GM23338 (cell line): ENCODE data around the gene GTF2F1.

Experiments
- CREB1 ChIP-seq: fragments of 250-450 bp; sonication (Bioruptor Pico); IDR thresholded peaks from 2 replicates; pipeline ENCODE4 v1.5.0; 2020; ENCODE audit warnings: low read depth, mild to moderate bottlenecking, moderate library complexity
- CTCF ChIP-seq, 2 experiments: fragments of 200-600 bp in 1 of 2; sonication (generic) in 1 of 2; conservative IDR thresholded peaks; 2 replicates each; pipeline versions ENCODE4 v1.5.1 to v1.6.1; 2016 to 2017; ENCODE audit warnings: antibody characterized with exemption in 2 of 2, low read depth in 2 of 2, mild to moderate bottlenecking in 2 of 2, moderate library complexity in 1 of 2
- EZH2 ChIP-seq: fragments of 200-600 bp; sonication (generic); IDR thresholded peaks from one replicate; pipeline ENCODE4 v1.8.0; 2017; ENCODE audit warnings: antibody characterized with exemption, mild to moderate bottlenecking, low read depth; ENCODE audit not compliant: unreplicated experiment
- EZH2phosphoT487 ChIP-seq: fragments of 200-600 bp; sonication (generic); IDR thresholded peaks from one replicate; pipeline ENCODE4 v1.8.1; 2018; ENCODE audit warnings: antibody characterized with exemption; ENCODE audit not compliant: unreplicated experiment
- JUNB ChIP-seq: IDR thresholded peaks from one replicate; pipeline ENCODE4 v1.6.1; 2016; ENCODE audit warnings: antibody characterized with exemption; ENCODE audit not compliant: unreplicated experiment
- NANOG ChIP-seq: IDR thresholded peaks from 2 replicates; pipeline ENCODE4 v1.6.1; 2016; ENCODE audit warnings: antibody characterized with exemption, borderline replicate concordance
- POLR2AphosphoS5 ChIP-seq: IDR thresholded peaks from 2 replicates; pipeline ENCODE4 v1.6.1; 2016; ENCODE audit warnings: antibody characterized with exemption, low read depth
- REST ChIP-seq: IDR thresholded peaks from one replicate; pipeline ENCODE4 v1.6.1; 2018; ENCODE audit warnings: antibody characterized with exemption; ENCODE audit not compliant: unreplicated experiment
- STAT1 ChIP-seq: IDR thresholded peaks from one replicate; pipeline ENCODE4 v1.6.1; 2016; ENCODE audit warnings: antibody characterized with exemption; ENCODE audit not compliant: unreplicated experiment
- ZNF462 ChIP-seq: fragments of 250-450 bp; sonication (Bioruptor Pico); IDR thresholded peaks from 2 replicates; pipeline ENCODE4 v1.5.0; 2020; ENCODE audit warnings: mild to moderate bottlenecking, moderate library complexity

GRCh38 chr19:6334490-6335285 lies 58.3 kb downstream of the GTF2F1 start:
- TF ChIP-seq POLR2AphosphoS5 (no peak), EZH2 (no peak), CTCF (conservative IDR thresholded peaks at IDR 0.05; ENCODE audit: low read depth in 2 of 2) (no peak), EZH2phosphoT487 (no peak), CREB1 (CRISPR knock-in tag) (no peak), REST (no peak), STAT1 (no peak), JUNB (no peak), ZNF462 (CRISPR knock-in tag) (no peak), NANOG (no peak)
